Epithelial cell of prostate (primary cell): ENCODE measurements around the gene SH3GL1.

Experiments
- DNase-seq: peaks from one replicate; pipeline ENCODE4 v3.0.0-alpha.2; 2011; ENCODE audit warnings: low read depth, low spot score
- H3K27ac ChIP-seq: fragments of 450-650 bp; 2 replicates; pipeline ENCODE4 v1.5.1; 2017; ENCODE audit warnings: mild to moderate bottlenecking

Gene SH3GL1, protein sequence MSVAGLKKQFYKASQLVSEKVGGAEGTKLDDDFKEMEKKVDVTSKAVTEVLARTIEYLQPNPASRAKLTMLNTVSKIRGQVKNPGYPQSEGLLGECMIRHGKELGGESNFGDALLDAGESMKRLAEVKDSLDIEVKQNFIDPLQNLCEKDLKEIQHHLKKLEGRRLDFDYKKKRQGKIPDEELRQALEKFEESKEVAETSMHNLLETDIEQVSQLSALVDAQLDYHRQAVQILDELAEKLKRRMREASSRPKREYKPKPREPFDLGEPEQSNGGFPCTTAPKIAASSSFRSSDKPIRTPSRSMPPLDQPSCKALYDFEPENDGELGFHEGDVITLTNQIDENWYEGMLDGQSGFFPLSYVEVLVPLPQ

DNA sequence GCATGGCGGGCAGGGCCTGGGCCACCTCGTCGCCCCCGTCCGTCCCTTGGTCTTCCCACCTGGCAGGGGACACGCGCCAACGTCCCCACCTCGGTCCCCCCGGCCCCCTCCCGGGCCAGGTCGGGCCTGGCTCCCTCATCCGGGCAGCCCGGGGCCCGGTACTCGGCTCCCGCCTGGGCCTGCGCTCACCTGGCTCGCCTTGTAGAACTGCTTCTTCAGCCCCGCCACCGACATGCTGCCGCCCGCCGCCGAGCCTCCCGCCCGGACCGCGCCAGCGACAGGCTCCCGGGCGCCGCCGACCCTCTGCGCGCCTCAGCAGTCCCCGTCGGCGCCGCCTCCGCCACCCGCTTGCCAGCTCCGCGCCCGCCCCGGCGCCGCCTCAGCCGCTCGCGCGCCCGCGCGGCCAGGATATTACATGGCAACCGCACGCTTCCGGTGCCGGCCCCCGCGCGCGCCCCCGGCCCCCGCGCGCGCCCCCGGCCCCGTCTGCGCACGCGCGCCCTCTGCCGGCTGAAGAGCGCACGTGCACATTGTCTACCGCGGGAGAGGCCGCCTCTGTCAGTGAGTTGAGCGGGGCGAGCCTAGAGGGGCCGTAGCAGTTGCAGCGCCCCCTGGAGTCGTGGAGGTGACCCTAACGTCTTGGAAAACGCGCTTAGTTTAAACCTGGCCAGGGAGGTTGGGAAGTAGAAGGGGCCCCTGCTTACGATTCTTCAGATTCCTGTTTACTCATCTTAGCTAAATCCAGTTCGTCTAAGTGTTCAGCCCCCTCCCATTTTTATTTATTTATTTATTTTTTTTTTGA is at the start of gene SH3GL1:
TSS of gene SH3GL1 (minus strand) at position 413 of the 802 bp plus-strand sequence. CDS start at position 234, 179 bp downstream.
- peak within 1 kb of the TSS; percentile 84 for H3K27ac ChIP-seq

DNA sequence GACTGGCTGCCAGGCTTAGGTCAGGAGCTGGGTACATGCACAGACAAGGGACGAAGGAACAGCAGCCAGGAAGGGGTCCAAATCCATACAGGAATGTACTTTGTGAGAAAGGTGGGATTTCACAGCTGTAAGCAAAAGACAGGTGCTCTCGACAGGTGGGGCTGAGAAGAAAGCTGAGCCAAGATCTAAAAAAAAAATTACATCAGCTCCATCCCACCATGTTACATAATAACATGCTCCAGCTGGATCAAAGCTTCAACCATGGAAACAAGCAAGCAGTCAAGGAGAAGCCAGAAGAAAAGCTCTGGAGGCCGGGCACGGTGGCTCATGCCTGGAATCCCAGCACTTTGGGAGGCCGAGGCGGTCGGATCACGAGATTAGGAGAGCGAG is 49.3 kb upstream of the SH3GL1 start:
- DNase-seq, result no peak
- no peak overlapping the region for H3K27ac ChIP-seq

More for the DNA sequence above, at the start of gene SH3GL1:
- no peak for DNase-seq

DNA sequence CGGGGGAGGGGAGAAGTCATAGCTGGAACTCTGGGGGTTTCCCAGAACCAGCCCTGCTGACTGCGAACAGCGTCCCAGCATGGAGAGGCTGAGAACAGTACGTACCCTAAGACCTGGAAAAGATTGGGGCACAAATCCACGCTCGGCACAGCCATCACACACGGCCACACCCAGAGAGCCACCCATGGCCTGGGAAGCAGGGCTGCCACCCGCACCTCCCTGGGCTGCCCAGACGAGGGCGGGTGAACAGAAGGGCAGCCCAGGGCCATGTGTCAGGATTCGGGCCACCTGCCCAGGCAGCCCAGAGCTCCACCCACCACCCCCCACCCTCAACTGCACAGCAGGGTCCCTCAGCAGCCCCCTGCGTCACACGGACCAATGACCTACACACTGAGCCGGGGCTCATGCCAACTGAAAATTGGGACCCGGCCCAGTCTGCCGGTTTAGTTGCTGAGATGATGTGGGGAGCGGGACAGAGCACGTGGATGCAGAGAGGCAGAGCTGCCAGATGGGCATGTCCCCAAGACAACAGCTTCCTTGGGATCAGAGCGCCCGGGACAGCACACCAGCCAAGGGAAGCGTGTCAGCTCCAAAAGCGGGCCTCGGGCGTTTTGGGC is 48.8 kb upstream of the SH3GL1 start:
- H3K27ac ChIP-seq, result no peak overlapping the region
- no peak for DNase-seq

DNA sequence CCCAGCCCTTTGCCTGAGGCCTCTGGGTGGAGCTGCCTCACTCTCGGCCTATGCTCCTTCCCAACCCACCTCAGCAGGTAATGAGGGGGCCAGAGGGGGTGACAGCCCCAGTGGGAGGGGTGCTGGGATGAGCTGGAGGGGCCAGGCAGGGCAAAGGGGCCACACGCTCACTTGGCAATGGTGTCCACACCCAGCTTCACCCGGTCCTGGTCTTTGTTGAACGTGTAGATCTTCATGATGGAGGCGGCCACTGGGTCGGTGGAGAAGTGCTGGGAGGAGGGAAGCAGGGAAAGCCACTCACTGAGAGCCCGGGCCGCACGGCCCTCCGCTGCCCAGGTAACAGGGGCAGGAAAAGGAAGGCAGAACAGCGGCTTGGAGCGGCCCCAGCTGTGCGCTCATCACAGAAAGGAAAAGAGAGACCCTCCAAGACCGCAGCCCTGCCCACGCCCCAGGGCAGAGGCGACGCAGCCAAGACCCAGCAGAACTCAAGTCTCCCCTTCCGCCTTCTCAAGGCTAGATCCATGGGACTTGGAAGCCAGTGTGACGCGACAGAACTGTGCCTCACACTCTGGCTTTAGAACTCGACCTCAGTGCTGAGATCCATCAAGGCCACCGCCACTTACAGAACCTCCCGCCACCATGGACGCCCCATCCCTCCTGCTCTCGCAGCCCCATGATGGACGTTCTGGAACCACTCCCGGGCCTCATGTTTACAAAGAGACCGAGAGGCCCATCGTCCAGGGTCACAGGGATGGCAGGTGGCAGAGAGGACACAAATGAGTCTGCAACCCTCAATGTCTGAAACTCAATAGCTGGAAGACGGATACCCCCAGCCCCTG is 48.0 kb upstream of the SH3GL1 start:
- H3K27ac ChIP-seq, result no peak overlapping the region
- DNase-seq, result no peak

DNA sequence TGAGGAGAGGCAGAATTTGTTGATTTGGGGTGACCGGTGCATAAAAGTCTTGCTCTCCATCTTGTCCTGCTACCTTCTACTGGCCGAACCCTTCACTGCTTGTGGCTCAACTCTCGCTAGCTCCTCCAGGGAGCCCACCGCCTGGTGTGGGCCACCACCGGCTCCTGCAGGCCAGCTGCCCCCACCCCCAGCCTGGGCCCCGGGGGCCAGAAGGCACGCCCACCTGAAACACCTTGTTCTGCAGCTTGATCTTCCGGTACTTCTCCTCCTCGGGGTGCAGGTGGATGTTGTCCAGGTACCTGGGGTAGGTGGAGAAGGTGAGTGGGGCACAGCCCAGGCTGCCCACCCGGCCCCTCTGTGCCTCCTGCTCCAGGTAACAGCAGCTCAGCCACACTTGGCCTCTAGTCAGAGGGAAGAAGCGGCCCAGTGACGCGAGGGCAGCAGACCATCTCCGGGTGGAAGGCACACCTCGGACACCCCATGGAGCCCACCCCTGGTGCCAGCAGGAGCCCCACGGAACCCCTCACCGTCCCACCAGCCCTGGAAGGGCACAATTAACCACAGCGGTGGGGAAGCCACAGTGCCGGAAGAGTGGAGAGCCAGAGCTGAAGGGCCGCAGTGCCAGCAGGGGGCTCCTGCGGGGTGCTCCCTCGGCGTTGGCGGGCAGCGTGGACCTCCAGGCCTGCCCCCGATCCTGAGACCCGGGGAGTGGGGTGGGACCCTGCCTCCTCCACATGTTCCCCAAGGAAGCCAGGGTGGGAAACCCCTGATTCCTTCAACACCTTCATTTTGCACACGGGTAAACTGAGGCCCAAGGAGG is 47.2 kb upstream of the SH3GL1 start:
- H3K27ac ChIP-seq, result no peak overlapping the region
- DNase-seq, result no peak

DNA sequence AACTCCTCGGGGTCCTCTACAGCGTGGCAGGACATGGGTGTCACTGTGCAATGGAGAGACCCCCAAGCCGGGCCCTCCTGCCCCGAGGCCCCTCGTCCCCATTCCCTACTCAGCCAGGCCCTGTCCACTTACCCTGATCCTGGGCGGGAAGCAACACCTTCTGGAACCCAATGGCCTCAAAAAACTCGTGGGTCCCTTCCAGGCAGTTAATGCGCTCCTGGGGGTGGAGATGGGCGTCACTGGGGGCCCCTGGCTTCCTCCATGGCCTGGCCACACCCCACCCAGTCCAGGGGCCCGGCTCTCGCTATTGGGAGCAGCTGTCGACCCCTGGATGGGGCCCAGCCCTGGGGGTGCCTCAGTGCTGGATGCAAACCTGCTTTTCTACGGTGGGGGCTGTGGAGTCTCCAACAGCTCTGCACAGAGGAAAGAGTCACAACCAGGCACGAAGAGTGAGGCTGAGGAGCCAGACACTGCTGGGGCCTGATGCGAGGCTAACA is 46.4 kb upstream of the SH3GL1 start:
- no peak for DNase-seq
- no peak overlapping the region for H3K27ac ChIP-seq

DNA sequence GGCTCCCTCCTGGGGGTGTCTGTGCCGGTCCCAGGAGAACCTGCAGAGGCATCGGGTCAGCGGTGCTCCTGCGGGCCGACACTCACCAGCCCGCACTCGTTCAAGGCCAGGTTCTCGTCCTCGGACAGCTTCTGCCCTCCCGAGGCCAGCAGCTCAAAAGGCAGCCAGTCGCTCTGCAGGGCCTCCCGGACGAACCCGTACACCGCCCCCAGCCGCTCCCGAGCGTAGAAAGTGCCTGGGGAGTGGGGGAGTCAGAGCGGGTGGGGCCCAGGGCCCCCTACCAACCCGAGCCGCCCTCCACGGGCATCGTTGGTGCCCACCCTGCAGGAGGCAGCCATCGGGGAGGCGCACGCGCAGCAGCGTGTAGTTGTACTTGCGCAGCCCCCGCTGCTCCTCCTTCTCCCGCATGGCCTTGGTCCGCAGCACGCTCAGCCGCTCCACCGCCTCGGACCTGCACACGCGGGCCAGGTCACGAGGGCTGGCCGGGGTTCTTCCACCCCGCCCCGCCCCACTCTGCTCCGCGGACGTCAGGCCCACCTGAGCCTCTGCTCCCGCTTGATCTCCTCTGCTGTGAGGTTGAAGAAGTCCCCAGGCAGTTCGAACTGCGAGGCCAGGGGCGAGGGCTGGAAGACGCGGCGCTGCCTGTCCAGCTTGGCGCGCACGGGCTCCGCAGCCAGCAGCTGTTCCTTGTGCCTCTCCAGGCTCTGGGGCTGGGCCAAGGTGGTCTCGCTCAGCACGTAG is 45.8 kb upstream of the SH3GL1 start:
- H3K27ac ChIP-seq, result no peak overlapping the region
- no peak for DNase-seq

DNA sequence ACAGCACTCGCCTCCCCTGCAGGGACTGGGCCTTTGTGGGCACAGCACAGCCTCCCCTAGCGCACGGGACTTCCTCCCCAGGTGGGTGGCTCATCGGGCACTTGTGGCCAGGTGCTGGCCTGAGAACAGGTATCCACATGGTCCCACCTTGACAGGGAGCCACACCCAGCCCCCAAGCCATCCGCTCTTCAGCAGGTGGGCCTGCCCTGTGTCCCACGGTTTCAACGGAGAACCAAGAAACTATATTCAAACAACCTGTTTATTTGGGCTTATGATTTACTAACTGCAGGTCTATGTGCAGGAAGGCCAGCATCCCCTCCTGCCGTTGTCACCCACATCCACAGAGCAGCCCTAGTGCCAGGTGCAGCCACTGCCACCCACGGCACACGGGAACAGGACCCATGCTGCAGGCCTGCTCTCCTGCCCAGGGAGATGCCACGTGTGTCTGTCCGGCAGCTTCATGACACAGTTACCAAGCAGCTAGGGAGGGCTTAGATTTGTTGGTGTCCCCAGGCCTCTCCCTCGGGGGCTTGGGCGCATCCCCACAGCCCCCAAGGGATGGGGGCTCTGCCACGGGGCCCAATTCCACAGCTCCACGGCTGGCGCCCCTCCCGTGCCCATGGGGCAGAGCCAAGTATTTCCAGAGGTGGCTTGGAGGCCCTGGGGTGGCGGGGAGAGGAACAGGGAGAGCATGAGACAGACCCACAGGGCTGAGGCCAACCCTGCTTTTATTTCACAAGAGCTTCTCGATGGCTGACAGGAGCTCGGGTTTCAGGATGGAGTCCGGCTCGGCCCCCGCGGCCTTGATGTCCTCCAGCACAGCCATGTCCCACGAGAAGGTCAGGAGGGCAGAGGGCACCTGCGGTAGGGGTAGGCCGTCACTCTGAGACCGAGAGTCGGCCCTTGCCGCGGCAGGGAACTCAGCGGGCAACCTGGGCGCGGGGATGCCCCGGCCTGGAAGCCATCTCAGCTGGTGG is 44.7 kb upstream of the SH3GL1 start:
- H3K27ac ChIP-seq, result no peak overlapping the region
- DNase-seq, result no peak

DNA sequence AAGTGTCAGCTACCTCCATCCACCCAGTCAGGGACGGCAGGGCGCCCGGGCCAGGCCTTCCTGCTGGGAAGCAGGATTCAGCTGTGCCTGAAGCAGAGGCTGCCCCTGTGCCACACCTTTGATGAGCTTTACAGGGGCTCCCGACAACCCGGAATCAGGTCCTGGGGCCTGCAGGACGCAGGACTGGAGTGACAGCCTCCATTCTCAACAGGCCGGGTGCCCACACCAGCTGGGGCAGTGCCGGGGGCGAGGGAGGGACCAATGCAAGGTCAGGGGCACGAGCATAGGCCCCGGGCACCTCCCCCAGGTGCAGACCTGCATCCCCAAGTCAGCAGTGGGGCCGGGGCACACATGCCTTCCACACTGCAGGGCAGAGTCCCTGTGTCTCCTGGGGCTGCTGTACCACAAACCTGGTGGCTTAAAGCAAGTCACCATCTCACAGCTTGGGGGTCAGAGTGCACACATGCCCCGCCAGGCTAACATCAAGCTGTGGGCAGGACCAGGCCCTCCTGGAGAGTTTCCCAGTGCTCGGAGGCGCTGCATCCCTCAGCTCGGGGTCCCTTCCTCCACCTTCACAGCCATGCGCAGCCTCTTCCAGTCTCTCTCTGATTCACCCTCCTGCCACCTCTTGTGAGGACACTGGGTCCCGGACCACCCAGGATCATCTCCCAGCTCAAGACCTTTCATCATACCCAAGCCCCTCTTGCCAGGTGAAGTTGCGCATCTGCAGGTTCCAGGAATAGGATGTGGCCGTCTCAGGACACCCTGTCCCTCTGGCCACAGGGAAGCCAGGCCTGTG is 43.8 kb upstream of the SH3GL1 start:
- DNase-seq, result no peak
- H3K27ac ChIP-seq, result no peak overlapping the region

DNA sequence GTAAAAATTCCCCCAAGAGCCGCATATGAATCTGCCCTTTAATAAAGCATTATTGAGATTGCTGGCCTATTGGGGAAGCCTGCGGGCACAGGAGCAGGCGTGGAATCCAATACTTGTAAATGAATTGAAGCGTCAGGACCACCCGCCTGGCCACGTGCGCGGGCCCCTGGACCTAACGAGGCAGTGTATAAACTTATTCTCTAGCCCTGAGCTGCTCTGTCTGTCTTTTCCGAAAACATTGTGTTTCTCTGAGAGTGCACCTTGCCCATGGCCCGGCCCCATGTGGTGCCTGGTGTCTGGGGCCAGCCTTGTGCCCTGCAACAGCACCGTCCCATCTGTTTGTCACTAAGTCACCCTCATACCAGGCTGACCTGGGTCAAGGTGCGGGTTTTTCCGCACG is 42.8 kb upstream of the SH3GL1 start:
- no peak for DNase-seq
- no peak overlapping the region for H3K27ac ChIP-seq

DNA sequence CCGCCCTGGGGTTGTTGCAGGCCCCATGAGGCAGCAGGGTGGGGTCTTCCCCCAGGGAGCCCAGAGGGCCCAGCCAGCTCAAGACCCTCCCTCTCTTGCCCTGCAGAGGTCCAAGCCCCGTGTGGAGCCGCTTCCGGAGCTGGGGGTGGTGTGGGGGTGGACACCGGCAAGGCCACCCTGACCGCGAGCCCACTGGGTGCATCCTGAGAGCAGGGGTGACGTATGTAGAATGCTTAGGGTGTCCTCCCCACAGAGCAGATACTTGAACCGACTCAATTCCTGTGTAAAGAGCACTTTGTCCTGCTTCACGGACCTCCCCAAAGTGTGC is 42.4 kb upstream of the SH3GL1 start:
- H3K27ac ChIP-seq, result no peak overlapping the region
- no peak for DNase-seq

DNA sequence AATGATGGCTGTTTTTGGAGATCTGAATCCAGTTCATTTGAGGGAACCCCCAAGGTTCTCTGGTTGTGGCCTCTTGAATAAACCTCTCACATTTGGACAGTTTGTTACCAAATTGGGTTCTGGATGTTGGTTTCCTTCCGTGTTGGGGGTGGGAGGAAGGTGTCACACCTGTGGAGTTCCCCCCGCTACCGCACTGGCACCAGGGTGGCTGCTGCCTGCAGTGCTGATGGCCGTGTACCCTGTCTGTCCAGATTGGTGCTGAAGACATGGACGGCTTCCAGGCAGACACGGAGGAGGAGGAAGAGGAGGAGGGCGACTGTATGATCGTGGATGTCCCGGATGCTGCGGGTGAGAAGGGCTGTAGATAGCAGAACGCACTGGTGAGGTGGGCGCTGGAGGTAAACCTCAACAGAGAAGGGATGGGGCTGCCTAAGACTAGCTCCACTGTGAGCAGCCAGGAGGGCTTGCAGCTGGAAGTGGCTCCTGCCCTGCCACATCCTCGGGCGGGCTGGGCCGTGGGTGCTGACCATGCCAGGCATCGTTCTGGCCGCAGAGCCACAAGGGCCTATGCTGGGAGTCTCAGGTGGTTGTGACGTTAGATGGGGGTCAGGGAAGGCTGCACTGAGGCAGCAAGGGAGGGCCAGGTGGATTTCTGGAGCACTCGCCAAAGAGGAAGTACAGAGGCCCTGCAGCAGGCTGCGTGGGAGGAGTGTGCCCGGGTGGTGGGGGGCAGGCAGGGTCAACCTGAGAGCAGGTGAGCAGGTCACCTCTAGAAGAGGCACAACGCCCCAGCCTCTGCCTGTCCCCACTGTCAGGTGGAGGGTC is 41.9 kb upstream of the SH3GL1 start:
- no peak overlapping the region for H3K27ac ChIP-seq
- DNase-seq, result no peak

DNA sequence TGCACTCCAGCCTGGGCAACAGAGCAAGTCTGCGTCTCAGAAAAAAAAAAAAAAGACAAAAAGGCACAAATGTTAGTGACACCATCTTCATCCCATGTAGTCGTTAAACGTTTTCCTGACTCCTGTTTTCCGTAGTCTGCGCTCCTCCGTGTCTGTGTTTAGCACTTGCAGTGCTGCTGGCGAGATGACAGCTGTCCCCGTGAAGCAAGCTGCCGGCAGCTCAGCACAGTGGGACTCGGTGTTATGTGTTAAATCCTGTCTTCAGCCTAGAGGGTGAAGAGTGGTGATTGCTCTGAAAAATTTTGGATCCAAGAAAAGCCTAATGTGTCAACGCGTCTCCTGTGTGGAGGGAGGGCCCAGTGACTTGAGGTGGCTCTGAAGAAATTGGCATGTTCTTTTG is 38.9 kb upstream of the SH3GL1 start:
- DNase-seq, result no peak
- no peak overlapping the region for H3K27ac ChIP-seq

DNA sequence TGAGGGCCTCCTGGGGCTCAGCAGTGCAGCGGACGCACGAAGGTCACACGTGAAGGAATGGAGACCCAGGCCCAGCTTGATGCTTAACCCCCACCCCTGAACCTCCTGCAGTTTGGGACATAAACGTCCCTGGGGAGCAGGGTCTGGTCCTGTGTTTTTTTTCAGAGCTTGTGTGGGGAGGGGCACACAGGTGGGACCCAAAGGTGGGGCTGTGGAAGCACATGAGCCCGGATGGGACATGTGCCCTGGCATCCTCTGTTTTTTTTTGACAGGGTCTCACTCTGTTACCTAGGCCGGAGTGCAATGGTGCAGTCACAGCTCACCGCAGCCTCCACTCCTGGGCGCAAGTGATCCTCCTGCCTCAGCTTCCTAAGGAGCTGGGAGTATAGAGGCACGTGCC is 36.8 kb upstream of the SH3GL1 start:
- no peak overlapping the region for H3K27ac ChIP-seq
- no peak for DNase-seq

DNA sequence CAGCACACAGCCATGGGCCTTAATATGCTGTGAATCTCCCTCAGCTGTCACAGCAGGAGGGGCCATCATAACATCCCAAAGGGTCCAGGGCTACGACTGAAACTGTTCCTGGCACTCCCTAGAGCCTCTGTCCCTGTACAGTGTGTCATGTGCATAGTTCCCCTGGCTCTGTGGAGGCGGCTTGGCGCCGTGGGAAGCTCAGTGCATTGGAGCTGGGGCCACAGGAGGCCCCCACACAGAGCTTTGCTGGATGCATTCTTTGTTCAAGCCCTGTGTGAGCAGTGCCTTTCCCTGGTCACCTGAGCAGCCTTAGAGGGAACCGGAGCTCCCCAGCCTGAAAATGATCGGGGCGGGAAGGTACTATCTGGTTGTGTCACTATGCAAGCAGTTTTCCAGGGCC is 35.9 kb upstream of the SH3GL1 start:
- H3K27ac ChIP-seq, result no peak overlapping the region
- no peak for DNase-seq

DNA sequence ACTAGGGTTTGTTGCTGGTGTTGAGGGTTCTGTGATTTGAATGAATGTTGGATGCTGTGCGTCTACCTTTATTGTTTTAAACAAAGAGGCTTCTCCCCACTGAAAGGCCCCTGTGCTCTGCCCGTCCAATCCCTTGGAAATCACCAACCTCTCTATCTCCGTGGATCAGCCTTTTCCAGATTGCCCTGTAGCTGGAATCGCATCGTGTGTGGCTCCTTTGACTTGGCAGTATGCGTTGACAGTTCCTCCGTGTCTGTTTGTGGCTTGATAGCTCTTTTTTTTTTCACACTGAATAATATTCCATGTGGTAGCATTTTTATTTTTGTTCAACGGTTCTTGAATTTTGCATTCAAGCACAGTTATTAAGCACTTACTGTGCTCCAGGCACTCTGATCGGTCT is 34.0 kb upstream of the SH3GL1 start:
- no peak for DNase-seq
- H3K27ac ChIP-seq, result no peak overlapping the region
